Spleen (tissue), 11 donors: ENCODE data around the gene HAND1. TPM values are rescaled to one million over a fixed set of nuclear protein-coding genes. Genes with fewer than 3 reads are reported as not detected.
A peak's percentile ranks its signal among the peaks of the same experiment; 100 is the strongest.

ENCODE experiments used
- DNase-seq: peaks from one replicate; pipeline ENCODE4 v3.0.0-alpha.2; 2020
- H3K27ac ChIP-seq, 8 donors: fragments of 200-600 bp; sonication (generic) in 7 of 8; 1 replicate in 4 of 8; 2 replicates in 4 of 8; pipeline versions ENCODE4 v1.5.0 to v1.8.0; 2016 to 2021; ENCODE audit warnings: inconsistent platforms in 4 of 8, mild to moderate bottlenecking in 4 of 8, moderate library complexity in 1 of 8
- H3K27me3 ChIP-seq, 7 donors: fragments of 200-600 bp; sonication (generic) in 6 of 7; replicated peaks in 1 of 7; 1 replicate in 4 of 7; 2 replicates in 3 of 7; pipeline versions ENCODE4 v1.5.0 to v1.8.0; 2016 to 2021; ENCODE audit warnings: inconsistent platforms in 3 of 7, mild to moderate bottlenecking in 1 of 7
- H3K36me3 ChIP-seq, 6 donors: fragments of 200-600 bp; sonication (generic) in 5 of 6; 1 replicate in 4 of 6; 2 replicates in 2 of 6; pipeline versions ENCODE4 v1.5.0 to v1.8.0; 2016 to 2021; ENCODE audit warnings: inconsistent platforms in 2 of 6
- H3K4me1 ChIP-seq, 6 donors: fragments of 200-600 bp; sonication (generic) in 5 of 6; 1 replicate in 3 of 6; 2 replicates in 3 of 6; pipeline versions ENCODE4 v1.5.0 to v1.8.0; 2016 to 2021; ENCODE audit warnings: inconsistent platforms in 3 of 6
- H3K4me3 ChIP-seq, 8 donors: fragments of 200-600 bp; sonication (generic) in 7 of 8; 1 replicate in 4 of 8; 2 replicates in 4 of 8; pipeline versions ENCODE4 v1.5.0 to v1.8.0; 2016 to 2021; ENCODE audit warnings: inconsistent platforms in 4 of 8, mild to moderate bottlenecking in 4 of 8, moderate library complexity in 2 of 8
- H3K9me3 ChIP-seq, 8 donors: fragments of 200-600 bp; sonication (generic) in 7 of 8; 1 replicate in 4 of 8; 2 replicates in 4 of 8; pipeline versions ENCODE4 v1.5.0 to v1.8.0; 2016 to 2021; ENCODE audit warnings: inconsistent platforms in 4 of 8
- POLR2A ChIP-seq, 3 donors: fragments of 450-650 bp; IDR thresholded peaks; one replicate each; pipeline ENCODE4 v1.5.1; 2017; ENCODE audit warnings: antibody characterized with exemption in 3 of 3, mild to moderate bottlenecking in 1 of 3
- POLR2AphosphoS5 ChIP-seq, 3 donors: sonication (generic); formaldehyde crosslinking; IDR thresholded peaks; one replicate each; pipeline ENCODE4 v1.5.1; 2017; ENCODE audit warnings: antibody characterized with exemption in 3 of 3
- WGBS, 5 donors: extraction: QIAGEN DNeasy Blood & Tissue Kit in 3 of 5; methylation state at CpG; one replicate each; pipeline versions ENCODE4 v1.1.5 to v1.1.7; 2013 to 2018; 5-methylcytosine and 5-hydroxymethylcytosine counted together
- intact Hi-C: fragments of 100-400 bp; cut with DNase I; formaldehyde crosslinking; loops from one replicate; pipeline ENCODE4 v1.15.0; 2023; ENCODE audit warnings: low total_unique reads
- polyA plus RNA-seq, 3 donors: library from polyadenylated mRNA; stranded (reverse); fragments of 200-250 nt; gene quantifications; one replicate each; pipeline ENCODE4 v1.2.1, GENCODE V29; 2013
- total RNA-seq, 7 donors: library from RNA; depleted of rRNA in 3 of 7; stranded (reverse); fragments of >200 nt in 3 of 7; fragmentation: NEBNext Ultra II Directional in 4 of 7; extraction: Animal tissue kit (Norgen Biotek cat#: 25700) in 4 of 7; gene quantifications; one replicate each; pipeline versions ENCODE4 v1.1.0 to v1.2.1, GENCODE V29; 2016 to 2021
- TF ChIP-seq, protein P1 (sequence below), 11 experiments: fragments of 200-600 bp in 7 of 11; fragments of 450-650 bp in 4 of 11; sonication (generic) in 4 of 11; IDR thresholded peaks in 8 of 11; conservative IDR thresholded peaks in 3 of 11; 1 replicate in 7 of 11; 2 replicates in 4 of 11; pipeline versions ENCODE4 v1.4.0 to v1.8.0; 2016 to 2021; ENCODE audit warnings: antibody characterized with exemption in 11 of 11, inconsistent platforms in 4 of 11, mild to moderate bottlenecking in 1 of 11
- donor health status: healthy with polysubstance abuse.
- donor health status: DM: no; HTN: no; CAD: no; lungs with moderate emphysema.
- donor health status: DM: no; HTN: no; CAD: no.
- donor health status: Bipolar disorder and iron deficiency.
- donor health status: healthy.
- donor health status: DM: no; HTN: no; CAD: no.
- donor health status: DM: yes; HTN: yes; CAD: no.

HAND1 gene
- total and polyA plus RNA-seq, 10 donors = not detected

DNA sequence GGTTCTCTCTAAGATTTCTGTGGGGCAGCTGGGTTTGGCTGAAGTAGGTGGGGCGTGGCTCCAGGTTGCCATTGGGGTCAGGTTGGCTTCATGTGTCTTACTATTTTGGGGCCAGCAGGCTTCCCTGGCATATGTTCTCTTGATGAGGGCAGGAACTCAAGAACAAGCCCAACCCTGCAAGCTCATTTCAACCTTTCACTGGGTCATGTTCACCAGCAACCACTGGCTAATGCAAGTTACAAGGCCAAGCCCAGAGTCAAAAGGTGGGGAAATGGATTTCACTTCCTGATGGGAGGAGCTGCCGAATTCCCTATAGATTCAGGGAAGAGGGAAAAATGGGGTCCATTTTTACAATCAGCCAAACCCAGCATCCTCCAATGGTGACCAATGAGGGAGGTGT is 34.0 kb upstream of the HAND1 start:
- TF ChIP-seq POLR2AphosphoS5 (IDR thresholded peaks at IDR 0.05) (no peak), POLR2A (IDR thresholded peaks at IDR 0.05) (no peak)
- TF ChIP-seq, protein P1, sequence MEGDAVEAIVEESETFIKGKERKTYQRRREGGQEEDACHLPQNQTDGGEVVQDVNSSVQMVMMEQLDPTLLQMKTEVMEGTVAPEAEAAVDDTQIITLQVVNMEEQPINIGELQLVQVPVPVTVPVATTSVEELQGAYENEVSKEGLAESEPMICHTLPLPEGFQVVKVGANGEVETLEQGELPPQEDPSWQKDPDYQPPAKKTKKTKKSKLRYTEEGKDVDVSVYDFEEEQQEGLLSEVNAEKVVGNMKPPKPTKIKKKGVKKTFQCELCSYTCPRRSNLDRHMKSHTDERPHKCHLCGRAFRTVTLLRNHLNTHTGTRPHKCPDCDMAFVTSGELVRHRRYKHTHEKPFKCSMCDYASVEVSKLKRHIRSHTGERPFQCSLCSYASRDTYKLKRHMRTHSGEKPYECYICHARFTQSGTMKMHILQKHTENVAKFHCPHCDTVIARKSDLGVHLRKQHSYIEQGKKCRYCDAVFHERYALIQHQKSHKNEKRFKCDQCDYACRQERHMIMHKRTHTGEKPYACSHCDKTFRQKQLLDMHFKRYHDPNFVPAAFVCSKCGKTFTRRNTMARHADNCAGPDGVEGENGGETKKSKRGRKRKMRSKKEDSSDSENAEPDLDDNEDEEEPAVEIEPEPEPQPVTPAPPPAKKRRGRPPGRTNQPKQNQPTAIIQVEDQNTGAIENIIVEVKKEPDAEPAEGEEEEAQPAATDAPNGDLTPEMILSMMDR (IDR thresholded peaks at IDR 0.05 in 8 of 11, conservative IDR thresholded peaks at IDR 0.05 in 3 of 11) = no peak
- Histone ChIP-seq H3K4me3 (no peak overlapping the region), H3K4me1 (no peaks in the 10 kb centered on the region), H3K27me3 (peaks cover 0 to 38% (median 0%) of the 10 kb centered on the region in 7 donors), H3K36me3 (no peaks in the 10 kb centered on the region), H3K27ac (no peak overlapping the region), H3K9me3 (no peaks in the 10 kb centered on the region)
- intact Hi-C loops = no loop called here
- no peak for DNase-seq
- 69 to 89% (median 78%) methylated on average over 2 of the region's 2 CpGs for WGBS, 5 donors

DNA sequence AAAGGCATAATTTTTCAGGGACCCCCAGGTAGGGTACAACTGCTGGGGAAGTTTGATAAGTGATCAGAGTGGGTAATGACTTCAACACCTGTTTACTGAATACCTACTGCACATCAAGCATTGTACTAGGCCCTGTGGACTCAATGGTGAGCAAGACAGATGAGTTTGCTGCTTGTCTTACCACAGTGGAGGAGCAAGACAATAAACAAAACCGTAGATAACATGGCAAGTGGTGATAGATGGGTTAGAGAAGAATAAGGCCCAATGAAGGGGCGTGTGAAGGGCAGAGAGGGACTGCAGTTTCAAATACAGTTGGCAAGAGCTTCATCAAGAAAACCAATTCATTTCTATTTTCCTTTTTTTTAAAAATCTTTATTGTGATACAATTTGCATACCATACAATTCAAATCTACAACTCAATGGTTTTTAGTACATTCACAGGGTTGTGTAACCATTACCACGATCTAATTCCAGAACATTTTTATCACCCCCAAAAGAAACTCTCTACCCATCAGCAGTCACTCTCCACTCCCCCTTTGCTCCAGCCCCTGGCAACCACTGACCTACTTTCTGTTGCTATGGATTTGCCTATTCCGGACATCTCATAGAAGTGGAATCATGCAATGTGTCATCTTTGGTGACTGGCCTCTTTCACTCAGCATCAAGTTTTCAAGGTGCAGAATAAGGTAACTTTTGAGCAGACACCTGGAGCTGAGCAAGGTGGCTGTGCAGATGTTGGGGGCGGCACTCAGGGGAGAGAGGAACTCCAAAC is 31.9 kb upstream of the HAND1 start:
- Histone ChIP-seq H3K27ac (no peak overlapping the region), H3K27me3 (peaks cover 0 to 25% (median 0%) of the 10 kb centered on the region in 7 donors), H3K36me3 (no peaks in the 10 kb centered on the region), H3K4me1 (no peaks in the 10 kb centered on the region), H3K4me3 (no peak overlapping the region), H3K9me3 (no peaks in the 10 kb centered on the region)
- intact Hi-C loops = no loop called here
- TF ChIP-seq, protein P1 (IDR thresholded peaks at IDR 0.05 in 8 of 11, conservative IDR thresholded peaks at IDR 0.05 in 3 of 11) = no peak
- TF ChIP-seq POLR2A (IDR thresholded peaks at IDR 0.05) = no peak
- TF ChIP-seq POLR2AphosphoS5 (IDR thresholded peaks at IDR 0.05) = no peak
- WGBS, 5 donors = 60 to 76% (median 72%) methylated on average over 5 of the region's 5 CpGs
- DNase-seq = no peak

DNA sequence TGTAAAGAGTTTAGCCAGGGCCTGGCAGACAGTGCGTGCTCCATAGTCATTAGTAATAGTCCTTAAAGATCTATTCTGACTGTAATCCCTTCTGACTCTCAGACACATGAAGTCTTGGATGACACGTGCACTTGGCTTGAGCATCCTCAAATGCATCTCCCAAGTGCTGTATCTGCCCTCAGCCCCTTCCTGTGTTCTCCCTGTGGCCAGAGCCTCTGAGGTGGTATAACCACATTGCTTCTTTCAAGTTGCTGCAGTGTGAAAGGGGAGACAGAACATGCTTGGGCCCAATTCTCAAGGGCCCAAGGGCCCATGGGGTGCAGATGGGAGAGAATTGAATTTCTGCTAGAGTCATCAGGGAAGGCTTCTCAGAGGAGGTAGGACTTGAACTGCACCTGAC is 30.1 kb upstream of the HAND1 start:
- intact Hi-C loops = no loop called here
- 63 to 82% (median 76%) methylated on average over 2 of the region's 2 CpGs for WGBS, 5 donors
- peaks cover 0 to 6% (median 0%) of the 10 kb centered on the region in 6 donors for H3K4me1 ChIP-seq
- peak; percentile 19 for DNase-seq
- peaks cover 0 to 7% (median 0%) of the 10 kb centered on the region in 7 donors for H3K27me3 ChIP-seq
- H3K36me3 ChIP-seq = no peaks in the 10 kb centered on the region
- no peaks in the 10 kb centered on the region for H3K9me3 ChIP-seq
- TF ChIP-seq, protein P1 (IDR thresholded peaks at IDR 0.05 in 8 of 11, conservative IDR thresholded peaks at IDR 0.05 in 3 of 11) = no peak
- TF ChIP-seq POLR2A (IDR thresholded peaks at IDR 0.05) (no peak), POLR2AphosphoS5 (IDR thresholded peaks at IDR 0.05) (no peak)
- H3K27ac ChIP-seq = no peak overlapping the region
- H3K4me3 ChIP-seq = no peak overlapping the region

DNA sequence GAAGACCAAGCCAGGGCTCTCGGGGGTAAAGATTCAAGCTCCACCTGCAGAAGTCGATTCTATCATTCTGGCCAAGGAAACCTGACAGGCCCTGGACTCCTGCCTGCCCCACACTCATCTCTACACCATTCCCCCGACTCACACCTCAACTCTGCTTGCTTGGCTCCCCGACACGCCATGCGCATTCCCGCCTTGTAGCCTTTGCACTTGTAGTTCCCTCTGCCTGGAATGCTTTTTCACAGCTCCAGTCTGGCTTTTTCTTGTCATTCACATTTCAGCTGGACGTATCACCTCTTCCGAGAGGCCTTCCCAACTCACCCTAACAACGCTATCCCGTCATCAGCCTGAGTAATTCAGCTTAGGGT is 28.7 kb upstream of the HAND1 start:
- 83 to 95% (median 87%) methylated on average over 11 of the region's 11 CpGs for WGBS, 5 donors
- intact Hi-C loops = no loop called here
- Histone ChIP-seq H3K4me1 (peaks cover 0 to 9% (median 0%) of the 10 kb centered on the region in 6 donors), H3K4me3 (no peak overlapping the region), H3K36me3 (no peaks in the 10 kb centered on the region), H3K27me3 (peaks cover 0 to 11% (median 0%) of the 10 kb centered on the region in 7 donors), H3K27ac (no peak overlapping the region), H3K9me3 (no peaks in the 10 kb centered on the region)
- DNase-seq = peak; percentile 28
- TF ChIP-seq POLR2AphosphoS5 (IDR thresholded peaks at IDR 0.05) (no peak), POLR2A (IDR thresholded peaks at IDR 0.05) (no peak)
- TF ChIP-seq, protein P1 (IDR thresholded peaks at IDR 0.05 in 8 of 11, conservative IDR thresholded peaks at IDR 0.05 in 3 of 11) = no peak
